Astrocyte (in vitro differentiated cells and primary cell): ENCODE measurements around the gene PRKCH.

ENCODE experiments used
- EZH2 ChIP-seq: IDR thresholded peaks from 2 replicates; pipeline ENCODE4 v1.6.1; 2012; ENCODE audit warnings: mild to moderate bottlenecking, low read length, inconsistent platforms; ENCODE audit not compliant: insufficient read depth
- TF ChIP-seq, protein P1 (sequence below): IDR thresholded peaks from 2 replicates; pipeline ENCODE4 v1.5.1; 2011; ENCODE audit warnings: low read depth, mild to moderate bottlenecking, inconsistent platforms, low read length, moderate library complexity; ENCODE audit not compliant: insufficient read depth

GRCh38 chr14:61323970-61324369 is 2.6 kb downstream of the PRKCH start:
- TF ChIP-seq, protein P1, sequence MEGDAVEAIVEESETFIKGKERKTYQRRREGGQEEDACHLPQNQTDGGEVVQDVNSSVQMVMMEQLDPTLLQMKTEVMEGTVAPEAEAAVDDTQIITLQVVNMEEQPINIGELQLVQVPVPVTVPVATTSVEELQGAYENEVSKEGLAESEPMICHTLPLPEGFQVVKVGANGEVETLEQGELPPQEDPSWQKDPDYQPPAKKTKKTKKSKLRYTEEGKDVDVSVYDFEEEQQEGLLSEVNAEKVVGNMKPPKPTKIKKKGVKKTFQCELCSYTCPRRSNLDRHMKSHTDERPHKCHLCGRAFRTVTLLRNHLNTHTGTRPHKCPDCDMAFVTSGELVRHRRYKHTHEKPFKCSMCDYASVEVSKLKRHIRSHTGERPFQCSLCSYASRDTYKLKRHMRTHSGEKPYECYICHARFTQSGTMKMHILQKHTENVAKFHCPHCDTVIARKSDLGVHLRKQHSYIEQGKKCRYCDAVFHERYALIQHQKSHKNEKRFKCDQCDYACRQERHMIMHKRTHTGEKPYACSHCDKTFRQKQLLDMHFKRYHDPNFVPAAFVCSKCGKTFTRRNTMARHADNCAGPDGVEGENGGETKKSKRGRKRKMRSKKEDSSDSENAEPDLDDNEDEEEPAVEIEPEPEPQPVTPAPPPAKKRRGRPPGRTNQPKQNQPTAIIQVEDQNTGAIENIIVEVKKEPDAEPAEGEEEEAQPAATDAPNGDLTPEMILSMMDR = no peak
- TF ChIP-seq EZH2 = no peak
